ENCODE results near the gene PCDHB10. TPM values are rescaled to one million over a fixed set of nuclear protein-coding genes. Genes with fewer than 3 reads are reported as not detected.
"Not testable (repeated sequence)": the region's sequence is repeated elsewhere in the genome, so short reads cannot be mapped to it uniquely, and the experiment has no call there.

Gene PCDHB10
- total RNA-seq, 1 donor from 2014 or later = 1.6 TPM

DNA sequence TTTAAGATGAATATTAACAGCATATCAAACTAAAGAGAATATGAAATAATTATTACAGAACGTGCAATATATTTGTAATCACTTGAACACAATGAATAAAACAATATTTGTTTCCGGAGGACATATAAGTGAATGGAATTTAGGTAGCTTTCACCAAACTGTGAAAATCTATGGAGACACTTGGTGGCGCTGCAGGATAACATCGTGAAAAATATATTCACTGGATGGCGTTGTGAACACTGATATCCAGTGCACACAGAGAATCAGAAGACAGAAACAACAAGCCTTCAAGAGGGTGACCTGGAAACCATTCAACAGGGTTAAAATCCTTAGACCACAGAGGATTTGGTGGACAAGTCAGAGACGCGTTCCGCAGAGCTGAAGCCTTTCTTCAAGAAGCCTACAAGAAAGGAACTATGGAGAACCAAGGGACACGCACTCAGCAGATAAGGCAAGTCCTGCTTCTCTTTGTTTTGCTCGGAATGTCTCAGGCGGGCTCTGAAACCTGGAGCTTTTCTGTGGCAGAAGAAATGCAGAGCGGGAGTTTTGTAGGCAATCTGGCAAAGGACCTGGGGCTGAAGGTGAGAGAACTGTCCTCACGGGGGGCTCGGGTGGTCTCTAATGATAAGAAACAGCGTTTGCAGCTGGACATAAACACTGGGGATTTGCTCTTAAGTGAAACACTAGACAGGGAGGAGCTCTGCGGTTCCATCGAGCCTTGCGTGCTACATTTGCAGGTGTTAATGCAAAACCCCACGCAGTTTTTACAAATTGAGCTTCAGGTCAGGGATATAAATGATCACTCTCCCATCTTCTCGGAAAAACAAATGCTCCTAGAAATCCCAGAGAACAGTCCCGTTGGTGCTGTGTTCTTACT, 7.4 kb downstream of the PCDHB10 start, which contains the start of gene PCDHB11:
PCDHB11 (plus strand) TSS at position 269 of the 877 bp plus-strand sequence; CDS start at position 417, 148 bp downstream.
- DNase-seq (ENCODE audit: low read depth) = no peak
- Histone ChIP-seq H3K4me3 (ENCODE audit: low read depth, low read length) (no peak within 1 kb of the TSS), H3K27me3 (ENCODE audit: control insufficient read depth, insufficient read depth, low read length) (no peaks in the 10 kb centered on the region), H3K36me3 (ENCODE audit: control insufficient read depth, insufficient read depth, low read length) (no peaks in the 10 kb centered on the region)
- TF ChIP-seq, protein P1, sequence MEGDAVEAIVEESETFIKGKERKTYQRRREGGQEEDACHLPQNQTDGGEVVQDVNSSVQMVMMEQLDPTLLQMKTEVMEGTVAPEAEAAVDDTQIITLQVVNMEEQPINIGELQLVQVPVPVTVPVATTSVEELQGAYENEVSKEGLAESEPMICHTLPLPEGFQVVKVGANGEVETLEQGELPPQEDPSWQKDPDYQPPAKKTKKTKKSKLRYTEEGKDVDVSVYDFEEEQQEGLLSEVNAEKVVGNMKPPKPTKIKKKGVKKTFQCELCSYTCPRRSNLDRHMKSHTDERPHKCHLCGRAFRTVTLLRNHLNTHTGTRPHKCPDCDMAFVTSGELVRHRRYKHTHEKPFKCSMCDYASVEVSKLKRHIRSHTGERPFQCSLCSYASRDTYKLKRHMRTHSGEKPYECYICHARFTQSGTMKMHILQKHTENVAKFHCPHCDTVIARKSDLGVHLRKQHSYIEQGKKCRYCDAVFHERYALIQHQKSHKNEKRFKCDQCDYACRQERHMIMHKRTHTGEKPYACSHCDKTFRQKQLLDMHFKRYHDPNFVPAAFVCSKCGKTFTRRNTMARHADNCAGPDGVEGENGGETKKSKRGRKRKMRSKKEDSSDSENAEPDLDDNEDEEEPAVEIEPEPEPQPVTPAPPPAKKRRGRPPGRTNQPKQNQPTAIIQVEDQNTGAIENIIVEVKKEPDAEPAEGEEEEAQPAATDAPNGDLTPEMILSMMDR (IDR thresholded peaks at IDR 0.05; ENCODE audit: insufficient read depth, low read length, poor library complexity, severe bottlenecking) = no peak

DNA sequence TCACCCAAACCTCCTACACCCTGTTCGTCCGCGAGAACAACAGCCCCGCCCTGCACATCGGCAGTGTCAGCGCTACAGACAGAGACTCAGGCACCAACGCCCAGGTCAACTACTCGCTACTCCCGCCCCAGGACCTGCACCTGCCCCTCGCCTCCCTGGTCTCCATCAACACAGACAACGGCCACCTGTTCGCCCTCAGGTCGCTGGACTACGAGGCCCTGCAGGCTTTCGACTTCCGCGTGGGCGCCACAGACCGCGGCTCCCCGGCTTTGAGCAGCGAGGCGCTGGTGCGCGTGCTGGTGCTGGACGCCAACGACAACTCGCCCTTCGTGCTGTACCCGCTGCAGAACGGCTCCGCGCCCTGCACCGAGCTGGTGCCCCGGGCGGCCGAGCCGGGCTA, 9.0 kb downstream of the PCDHB10 start:
- not testable (repeated sequence) for DNase-seq (ENCODE audit: low read depth); H3K27me3 ChIP-seq (ENCODE audit: control insufficient read depth, insufficient read depth, low read length); H3K4me3 ChIP-seq (ENCODE audit: low read depth, low read length); H3K36me3 ChIP-seq (ENCODE audit: control insufficient read depth, insufficient read depth, low read length)

DNA sequence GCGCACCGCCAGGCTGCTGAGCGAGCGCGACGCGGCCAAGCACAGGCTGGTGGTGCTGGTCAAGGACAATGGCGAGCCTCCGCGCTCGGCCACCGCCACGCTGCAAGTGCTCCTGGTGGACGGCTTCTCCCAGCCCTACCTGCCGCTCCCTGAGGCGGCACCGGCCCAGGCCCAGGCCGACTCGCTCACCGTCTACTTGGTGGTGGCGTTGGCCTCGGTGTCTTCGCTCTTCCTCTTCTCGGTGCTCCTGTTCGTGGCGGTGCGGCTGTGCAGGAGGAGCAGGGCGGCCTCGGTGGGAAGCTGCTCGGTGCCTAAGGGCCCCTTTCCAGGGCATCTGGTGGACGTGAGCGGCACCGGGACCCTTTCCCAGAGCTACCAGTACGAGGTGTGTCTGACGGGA, 9.5 kb downstream of the PCDHB10 start:
- H3K4me3 ChIP-seq (ENCODE audit: low read depth, low read length); H3K27me3 ChIP-seq (ENCODE audit: control insufficient read depth, insufficient read depth, low read length); H3K36me3 ChIP-seq (ENCODE audit: control insufficient read depth, insufficient read depth, low read length); DNase-seq (ENCODE audit: low read depth): not testable (repeated sequence)

DNA sequence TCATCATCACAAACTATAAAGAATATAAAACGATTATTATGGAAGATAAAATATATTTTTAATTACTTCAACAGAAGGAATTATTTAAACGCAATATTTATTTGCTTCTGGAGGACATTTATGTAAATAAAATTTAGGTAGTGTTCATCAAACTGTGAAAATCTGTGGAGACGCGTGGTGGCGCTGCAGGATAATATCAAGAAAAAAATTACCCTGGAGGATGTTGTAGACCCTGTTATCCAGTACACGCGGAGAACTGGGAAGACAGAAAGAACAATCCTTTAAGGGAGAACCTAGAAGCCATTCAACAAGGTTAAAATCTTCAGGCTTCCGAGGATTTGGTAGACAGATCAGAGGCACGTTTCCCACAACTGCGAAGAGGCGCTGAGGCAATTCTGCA, 16.3 kb downstream of the PCDHB10 start, which contains the start of gene PCDHB12:
PCDHB12 (plus strand) TSS at position 242 of the 400 bp plus-strand sequence. CDS start 189 bp downstream, outside the sequence.
- no peaks in the 10 kb centered on the region for H3K36me3 ChIP-seq (ENCODE audit: control insufficient read depth, insufficient read depth, low read length)
- TF ChIP-seq, protein P1 (IDR thresholded peaks at IDR 0.05; ENCODE audit: insufficient read depth, low read length, poor library complexity, severe bottlenecking) = no peak
- DNase-seq (ENCODE audit: low read depth) = no peak
- no peak within 1 kb of the TSS for H3K4me3 ChIP-seq (ENCODE audit: low read depth, low read length)
- H3K27me3 ChIP-seq (ENCODE audit: control insufficient read depth, insufficient read depth, low read length) = no peaks in the 10 kb centered on the region

DNA sequence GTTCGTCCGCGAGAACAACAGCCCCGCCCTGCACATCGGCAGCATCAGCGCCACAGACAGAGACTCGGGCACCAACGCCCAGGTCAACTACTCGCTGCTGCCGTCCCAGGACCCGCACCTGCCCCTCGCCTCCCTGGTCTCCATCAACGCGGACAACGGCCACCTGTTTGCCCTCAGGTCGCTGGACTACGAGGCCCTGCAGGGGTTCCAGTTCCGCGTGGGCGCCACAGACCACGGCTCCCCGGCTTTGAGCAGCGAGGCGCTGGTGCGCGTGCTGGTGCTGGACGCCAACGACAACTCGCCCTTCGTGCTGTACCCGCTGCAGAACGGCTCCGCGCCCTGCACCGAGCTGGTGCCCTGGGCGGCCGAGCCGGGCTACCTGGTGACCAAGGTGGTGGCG, 18.1 kb downstream of the PCDHB10 start:
- H3K27me3 ChIP-seq (ENCODE audit: control insufficient read depth, insufficient read depth, low read length); H3K4me3 ChIP-seq (ENCODE audit: low read depth, low read length); H3K36me3 ChIP-seq (ENCODE audit: control insufficient read depth, insufficient read depth, low read length); DNase-seq (ENCODE audit: low read depth): not testable (repeated sequence)

DNA sequence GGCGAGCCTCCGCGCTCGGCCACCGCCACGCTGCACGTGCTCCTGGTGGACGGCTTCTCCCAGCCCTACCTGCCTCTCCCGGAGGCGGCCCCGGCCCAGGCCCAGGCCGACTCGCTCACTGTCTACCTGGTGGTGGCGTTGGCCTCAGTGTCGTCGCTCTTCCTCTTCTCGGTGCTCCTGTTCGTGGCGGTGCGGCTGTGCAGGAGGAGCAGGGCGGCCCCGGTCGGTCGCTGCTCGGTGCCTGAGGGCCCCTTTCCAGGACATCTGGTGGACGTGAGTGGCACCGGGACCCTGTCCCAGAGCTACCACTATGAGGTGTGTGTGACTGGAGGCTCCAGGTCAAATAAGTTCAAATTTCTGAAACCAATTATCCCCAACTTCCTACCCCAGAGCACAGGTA, 18.7 kb downstream of the PCDHB10 start:
- H3K4me3 ChIP-seq (ENCODE audit: low read depth, low read length); H3K27me3 ChIP-seq (ENCODE audit: control insufficient read depth, insufficient read depth, low read length); H3K36me3 ChIP-seq (ENCODE audit: control insufficient read depth, insufficient read depth, low read length); DNase-seq (ENCODE audit: low read depth): not testable (repeated sequence)

DNA sequence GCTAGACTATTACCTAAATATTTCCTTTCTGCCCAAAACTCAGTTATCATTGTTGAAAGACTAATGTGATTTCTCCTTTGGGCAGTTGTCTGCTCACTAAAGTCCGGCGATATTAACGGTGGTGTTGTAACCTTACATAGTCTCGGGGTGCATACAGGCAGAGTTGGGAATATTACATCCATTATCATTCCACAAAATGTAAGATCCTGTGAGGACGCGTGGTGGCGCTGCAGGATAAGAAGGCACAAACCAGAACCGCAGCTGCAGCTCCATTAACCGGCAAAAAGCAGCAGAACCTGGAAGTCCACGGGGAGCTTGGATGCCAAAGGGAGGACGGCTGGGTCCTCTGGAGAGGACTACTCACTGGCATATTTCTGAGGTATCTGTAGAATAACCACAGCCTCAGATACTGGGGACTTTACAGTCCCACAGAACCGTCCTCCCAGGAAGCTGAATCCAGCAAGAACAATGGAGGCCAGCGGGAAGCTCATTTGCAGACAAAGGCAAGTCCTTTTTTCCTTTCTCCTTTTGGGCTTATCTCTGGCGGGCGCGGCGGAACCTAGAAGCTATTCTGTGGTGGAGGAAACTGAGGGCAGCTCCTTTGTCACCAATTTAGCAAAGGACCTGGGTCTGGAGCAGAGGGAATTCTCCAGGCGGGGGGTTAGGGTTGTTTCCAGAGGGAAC, 21.6 kb downstream of the PCDHB10 start, which contains the start of gene PCDHB13:
PCDHB13 (plus strand) TSS at position 264 of the 684 bp plus-strand sequence; CDS start at position 469, 205 bp downstream.
- not testable (repeated sequence) for H3K36me3 ChIP-seq (ENCODE audit: control insufficient read depth, insufficient read depth, low read length); H3K27me3 ChIP-seq (ENCODE audit: control insufficient read depth, insufficient read depth, low read length); H3K4me3 ChIP-seq (ENCODE audit: low read depth, low read length); DNase-seq (ENCODE audit: low read depth)

DNA sequence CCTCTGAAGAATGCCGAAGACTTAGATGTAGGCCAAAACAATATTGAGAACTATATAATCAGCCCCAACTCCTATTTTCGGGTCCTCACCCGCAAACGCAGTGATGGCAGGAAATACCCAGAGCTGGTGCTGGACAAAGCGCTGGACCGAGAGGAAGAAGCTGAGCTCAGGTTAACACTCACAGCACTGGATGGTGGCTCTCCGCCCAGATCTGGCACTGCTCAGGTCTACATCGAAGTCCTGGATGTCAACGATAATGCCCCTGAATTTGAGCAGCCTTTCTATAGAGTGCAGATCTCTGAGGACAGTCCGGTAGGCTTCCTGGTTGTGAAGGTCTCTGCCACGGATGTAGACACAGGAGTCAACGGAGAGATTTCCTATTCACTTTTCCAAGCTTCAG, 22.4 kb downstream of the PCDHB10 start:
- not testable (repeated sequence) for H3K27me3 ChIP-seq (ENCODE audit: control insufficient read depth, insufficient read depth, low read length); H3K4me3 ChIP-seq (ENCODE audit: low read depth, low read length); DNase-seq (ENCODE audit: low read depth); H3K36me3 ChIP-seq (ENCODE audit: control insufficient read depth, insufficient read depth, low read length)

DNA sequence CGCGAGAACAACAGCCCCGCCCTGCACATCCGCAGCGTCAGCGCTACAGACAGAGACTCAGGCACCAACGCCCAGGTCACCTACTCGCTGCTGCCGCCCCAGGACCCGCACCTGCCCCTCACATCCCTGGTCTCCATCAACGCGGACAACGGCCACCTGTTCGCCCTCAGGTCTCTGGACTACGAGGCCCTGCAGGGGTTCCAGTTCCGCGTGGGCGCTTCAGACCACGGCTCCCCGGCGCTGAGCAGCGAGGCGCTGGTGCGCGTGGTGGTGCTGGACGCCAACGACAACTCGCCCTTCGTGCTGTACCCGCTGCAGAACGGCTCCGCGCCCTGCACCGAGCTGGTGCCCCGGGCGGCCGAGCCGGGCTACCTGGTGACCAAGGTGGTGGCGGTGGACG, 23.4 kb downstream of the PCDHB10 start:
- H3K4me3 ChIP-seq (ENCODE audit: low read depth, low read length); H3K27me3 ChIP-seq (ENCODE audit: control insufficient read depth, insufficient read depth, low read length); DNase-seq (ENCODE audit: low read depth); H3K36me3 ChIP-seq (ENCODE audit: control insufficient read depth, insufficient read depth, low read length): not testable (repeated sequence)

DNA sequence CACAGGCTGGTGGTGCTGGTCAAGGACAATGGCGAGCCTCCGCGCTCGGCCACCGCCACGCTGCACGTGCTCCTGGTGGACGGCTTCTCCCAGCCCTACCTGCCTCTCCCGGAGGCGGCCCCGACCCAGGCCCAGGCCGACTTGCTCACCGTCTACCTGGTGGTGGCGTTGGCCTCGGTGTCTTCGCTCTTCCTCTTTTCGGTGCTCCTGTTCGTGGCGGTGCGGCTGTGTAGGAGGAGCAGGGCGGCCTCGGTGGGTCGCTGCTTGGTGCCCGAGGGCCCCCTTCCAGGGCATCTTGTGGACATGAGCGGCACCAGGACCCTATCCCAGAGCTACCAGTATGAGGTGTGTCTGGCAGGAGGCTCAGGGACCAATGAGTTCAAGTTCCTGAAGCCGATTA, 23.9 kb downstream of the PCDHB10 start:
- H3K27me3 ChIP-seq (ENCODE audit: control insufficient read depth, insufficient read depth, low read length); DNase-seq (ENCODE audit: low read depth); H3K36me3 ChIP-seq (ENCODE audit: control insufficient read depth, insufficient read depth, low read length); H3K4me3 ChIP-seq (ENCODE audit: low read depth, low read length): not testable (repeated sequence)

Data from kidney epithelial cell (primary cell).